Keratinocyte (primary cell): ENCODE results near the gene LONP2.

Experiments used
- CTCF ChIP-seq, 3 experiments: IDR thresholded peaks in 1 of 3; conservative IDR thresholded peaks in 1 of 3; optimal IDR thresholded peaks in 1 of 3; 2 replicates in 2 of 3; 3 replicates in 1 of 3; pipeline versions ENCODE3 to v1.5.1; 2011; ENCODE audit warnings: low read length in 3 of 3, mild to moderate bottlenecking in 3 of 3, moderate library complexity in 2 of 3, control low read depth in 1 of 3, inconsistent platforms in 1 of 3; ENCODE audit not compliant: insufficient read depth in 2 of 3; ENCODE audit errors: extremely low read depth in 1 of 3
- EZH2 ChIP-seq: IDR thresholded peaks from one replicate; pipeline ENCODE4 v1.6.1; 2012; ENCODE audit warnings: inconsistent platforms, mild to moderate bottlenecking, low read length, moderate library complexity

DNA sequence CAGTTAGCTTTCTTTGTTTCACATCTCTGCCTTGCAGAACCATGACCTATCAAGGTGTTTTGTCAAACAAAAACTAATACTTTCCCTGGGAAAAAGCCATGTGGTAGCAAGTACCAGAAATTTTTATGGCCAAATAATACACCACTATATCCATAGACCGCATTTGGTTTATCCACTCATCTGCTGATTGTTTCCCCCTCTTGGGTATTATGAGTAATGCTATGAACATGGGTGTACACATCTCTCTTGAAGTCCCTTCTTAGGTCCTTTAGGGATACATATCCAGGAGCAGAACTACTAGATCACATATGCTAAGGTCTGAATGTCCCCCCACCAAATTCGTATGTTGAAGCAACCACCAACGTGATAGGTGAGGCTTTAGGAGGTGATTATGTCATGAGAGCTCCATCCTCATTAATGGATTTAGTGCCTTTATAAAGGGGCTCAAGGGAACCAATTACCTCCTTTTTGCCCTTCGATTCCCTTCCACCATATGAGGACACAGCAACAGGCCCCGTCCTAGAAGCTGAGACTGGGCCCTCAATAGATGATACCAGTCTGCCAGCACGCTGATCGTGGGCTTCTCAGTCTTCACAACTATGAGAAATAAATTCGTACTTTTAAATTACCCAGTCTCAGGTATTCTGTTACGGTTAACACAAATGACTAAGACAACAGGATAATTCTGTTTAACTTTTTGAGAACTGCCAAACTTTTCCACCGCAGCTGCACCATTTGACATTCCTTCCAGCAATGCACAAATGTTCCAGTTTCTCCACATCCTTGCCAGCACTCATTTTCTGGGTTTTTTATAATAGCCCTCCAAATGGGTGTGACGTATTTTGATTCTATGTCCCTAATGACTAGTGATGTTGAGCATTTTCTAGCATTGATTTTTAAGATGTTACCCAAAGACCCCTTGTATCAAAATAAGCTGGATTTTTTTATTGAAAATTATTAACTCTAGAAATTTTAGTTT lies 111.1 kb downstream of the LONP2 start:
- no peak for TF ChIP-seq EZH2
- no peak for TF ChIP-seq CTCF (optimal IDR thresholded peaks at IDR 0.05 in 1 of 3, IDR thresholded peaks at IDR 0.05 in 1 of 3, conservative IDR thresholded peaks at IDR 0.05 in 1 of 3; ENCODE audit: extremely low read depth in 1 of 3, insufficient read depth in 2 of 3, low read length in 3 of 3)
